Thyroid gland (tissue), 4 donors: ENCODE data around the gene HDAC11.

Source experiments
- POLR2A ChIP-seq, 2 donors: fragments of 450-650 bp; IDR thresholded peaks; one replicate each; pipeline ENCODE4 v1.6.1; 2017; ENCODE audit warnings: antibody characterized with exemption in 2 of 2, mild to moderate bottlenecking in 2 of 2, moderate library complexity in 1 of 2
- TF ChIP-seq, protein P1 (sequence below), 6 experiments: fragments of 200-600 bp in 3 of 6; fragments of 450-650 bp in 3 of 6; sonication (generic) in 3 of 6; IDR thresholded peaks; one replicate each; pipeline ENCODE4 v1.5.1; 2016 to 2019; ENCODE audit warnings: antibody characterized with exemption in 6 of 6, mild to moderate bottlenecking in 2 of 6, inconsistent platforms in 1 of 6, moderate library complexity in 1 of 6

DNA sequence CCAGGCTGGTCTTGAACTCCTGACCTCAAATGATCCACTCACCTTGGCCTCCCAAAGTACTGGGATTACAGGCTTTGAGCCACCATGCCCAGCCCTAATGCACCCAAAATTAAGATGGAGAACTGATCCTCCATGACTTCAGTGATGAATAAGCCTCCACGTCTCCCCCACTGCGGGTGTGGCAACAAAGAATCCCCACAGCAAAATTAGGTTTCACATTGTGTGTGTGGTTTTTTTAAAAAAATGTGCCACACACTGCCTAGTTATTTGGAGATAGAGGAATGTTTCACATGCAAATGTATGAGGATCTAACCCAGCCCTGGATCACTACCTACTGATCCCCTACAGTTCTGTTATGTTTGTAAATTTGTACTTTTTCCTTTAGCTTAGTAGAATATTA lies 17.3 kb downstream of the HDAC11 start:
- TF ChIP-seq, protein P1, sequence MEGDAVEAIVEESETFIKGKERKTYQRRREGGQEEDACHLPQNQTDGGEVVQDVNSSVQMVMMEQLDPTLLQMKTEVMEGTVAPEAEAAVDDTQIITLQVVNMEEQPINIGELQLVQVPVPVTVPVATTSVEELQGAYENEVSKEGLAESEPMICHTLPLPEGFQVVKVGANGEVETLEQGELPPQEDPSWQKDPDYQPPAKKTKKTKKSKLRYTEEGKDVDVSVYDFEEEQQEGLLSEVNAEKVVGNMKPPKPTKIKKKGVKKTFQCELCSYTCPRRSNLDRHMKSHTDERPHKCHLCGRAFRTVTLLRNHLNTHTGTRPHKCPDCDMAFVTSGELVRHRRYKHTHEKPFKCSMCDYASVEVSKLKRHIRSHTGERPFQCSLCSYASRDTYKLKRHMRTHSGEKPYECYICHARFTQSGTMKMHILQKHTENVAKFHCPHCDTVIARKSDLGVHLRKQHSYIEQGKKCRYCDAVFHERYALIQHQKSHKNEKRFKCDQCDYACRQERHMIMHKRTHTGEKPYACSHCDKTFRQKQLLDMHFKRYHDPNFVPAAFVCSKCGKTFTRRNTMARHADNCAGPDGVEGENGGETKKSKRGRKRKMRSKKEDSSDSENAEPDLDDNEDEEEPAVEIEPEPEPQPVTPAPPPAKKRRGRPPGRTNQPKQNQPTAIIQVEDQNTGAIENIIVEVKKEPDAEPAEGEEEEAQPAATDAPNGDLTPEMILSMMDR (IDR thresholded peaks at IDR 0.05) = no peak
- no peak for TF ChIP-seq POLR2A (IDR thresholded peaks at IDR 0.05)
